Endothelial cell of umbilical vein (primary cell): ENCODE results near the gene PHF12. TPM values are rescaled to one million over a fixed set of nuclear protein-coding genes. Genes with fewer than 3 reads are reported as not detected.

Experiments
- BruUV-seq: library from RNA; stranded (reverse); fragments of 400-500 nt; replicated peaks from 2 replicates; lab custom pipeline; 2021; lab: Mats Ljungman, UMichigan
- CTCF ChIA-PET: fragments of 300-600, 350-600 bp; sonication (Branson Sonifier 250); formaldehyde crosslinking; loops from one replicate; lab custom pipeline; 2021; ENCODE audit warnings: antibody characterized with exemption, inconsistent platforms; lab: Charles Lee
- POLR2A ChIA-PET: fragments of 300-600, 350-600 bp; sonication (Branson Sonifier 250); formaldehyde crosslinking; loops from one replicate; lab custom pipeline; 2021; ENCODE audit warnings: antibody characterized with exemption, inconsistent platforms; lab: Charles Lee
- DNase-seq: peaks from one replicate; pipeline ENCODE4 v3.0.0-alpha.2; 2011; ENCODE audit warnings: low read depth, low spot score
- FAIRE-seq: peaks from 2 replicates; lab custom pipeline; 2011; peaks lifted over from hg19 to GRCh38; lab: Jason Lieb, UNC
- H2AFZ ChIP-seq: 2 replicates; pipeline ENCODE4 v1.6.0; 2012; ENCODE audit warnings: low read depth, low read length, control low read depth, inconsistent platforms
- H3K27ac ChIP-seq: 2 replicates; pipeline ENCODE4 v1.5.1; 2011; ENCODE audit warnings: low read depth, mild to moderate bottlenecking, control low read depth, low read length, moderate library complexity; ENCODE audit not compliant: insufficient read depth
- H3K27me3 ChIP-seq, 2 experiments: 2 replicates each; pipeline versions ENCODE4 v1.6.0 to v1.6.1; 2011; ENCODE audit warnings: low read length in 2 of 2, mixed read lengths in 1 of 2; ENCODE audit not compliant: control insufficient read depth in 2 of 2, insufficient read depth in 2 of 2
- H3K36me3 ChIP-seq, 2 experiments: 2 replicates in 1 of 2; 3 replicates in 1 of 2; pipeline ENCODE4 v1.5.1; 2011; ENCODE audit warnings: low read length in 2 of 2, mild to moderate bottlenecking in 1 of 2, moderate library complexity in 1 of 2; ENCODE audit not compliant: control insufficient read depth in 2 of 2, insufficient read depth in 2 of 2; ENCODE audit errors: extremely low read depth in 1 of 2
- H3K4me1 ChIP-seq: 3 replicates; pipeline ENCODE4 v1.5.1; 2011; ENCODE audit warnings: mild to moderate bottlenecking, low read length; ENCODE audit not compliant: control insufficient read depth, insufficient read depth; ENCODE audit errors: extremely low read depth
- H3K4me2 ChIP-seq: 2 replicates; pipeline ENCODE4 v1.6.1; 2011; ENCODE audit warnings: low read length, control low read depth, mixed read lengths; ENCODE audit not compliant: insufficient read depth
- H3K4me3 ChIP-seq, 3 experiments: fragments of 200-600 bp in 1 of 3; sonication (generic), shearing (Covaris generic) in 1 of 3; replicated peaks in 1 of 3; 2 replicates each; pipeline ENCODE4 v1.5.1; 2011 to 2016; ENCODE audit warnings: control low read depth in 3 of 3, low read length in 3 of 3, mild to moderate bottlenecking in 2 of 3, inconsistent platforms in 1 of 3, low read depth in 1 of 3, moderate library complexity in 1 of 3; ENCODE audit not compliant: insufficient read depth in 1 of 3
- H3K79me2 ChIP-seq: 2 replicates; pipeline ENCODE4 v1.6.0; 2012; ENCODE audit warnings: low read length, inconsistent platforms; ENCODE audit not compliant: control insufficient read depth, insufficient read depth
- H3K9ac ChIP-seq: replicated peaks from 2 replicates; pipeline ENCODE3; 2011; ENCODE audit warnings: low read length, control low read depth; ENCODE audit not compliant: insufficient read depth; ENCODE audit errors: extremely low read depth
- H3K9me1 ChIP-seq: replicated peaks from 3 replicates; pipeline ENCODE4 v1.6.0; 2011; ENCODE audit warnings: mild to moderate bottlenecking, low read length; ENCODE audit not compliant: control insufficient read depth, insufficient read depth; ENCODE audit errors: extremely low read depth
- H3K9me3 ChIP-seq: replicated peaks from 2 replicates; pipeline ENCODE4 v1.5.1; 2012; ENCODE audit warnings: low read length, inconsistent platforms; ENCODE audit not compliant: control insufficient read depth, insufficient read depth
- H4K20me1 ChIP-seq: replicated peaks from 2 replicates; pipeline ENCODE3; 2011; ENCODE audit warnings: mild to moderate bottlenecking, low read length; ENCODE audit not compliant: control insufficient read depth, insufficient read depth; ENCODE audit errors: extremely low read depth
- FOS ChIP-seq: IDR thresholded peaks from 2 replicates; pipeline ENCODE4 v1.6.1; 2011; ENCODE audit warnings: mild to moderate bottlenecking, low read length, moderate library complexity, borderline replicate concordance; ENCODE audit not compliant: insufficient read depth
- MAX ChIP-seq: IDR thresholded peaks from 2 replicates; pipeline ENCODE4 v1.6.1; 2011; ENCODE audit not compliant: insufficient read depth, insufficient read length
- MYC ChIP-seq: IDR thresholded peaks from one replicate; pipeline ENCODE4 v1.6.1; 2011; ENCODE audit warnings: mild to moderate bottlenecking, low read depth, low read length
- dilution Hi-C: fragments of 300-500 bp; cut with MboI; formaldehyde crosslinking; loops from one replicate; pipeline ENCODE4 v1.15.0; 2019; ENCODE audit warnings: low sequenced_read_pairs; ENCODE audit not compliant: extremely low pct_ligation_motif_present
- intact Hi-C: fragments of 100-400 bp; cut with micrococcal nuclease; formaldehyde crosslinking; loops from one replicate; pipeline ENCODE4 v1.10.0; 2022
- polyA plus RNA-seq, 4 experiments: library from polyadenylated mRNA; depleted of rRNA in 3 of 4; stranded (reverse) in 3 of 4; unstranded in 1 of 4; fragments of >200 nt; gene quantifications; 2 replicates each; pipeline versions ENCODE4 v1.2.1 to v1.2.3, GENCODE V29; 2011 to 2012; ENCODE audit warnings: missing spikeins in 1 of 4
- total RNA-seq: library from RNA; stranded (reverse); gene quantifications from 2 replicates; pipeline ENCODE4 v1.2.3, GENCODE V29; 2021

Gene PHF12
- total and polyA plus RNA-seq, 2 donors (not counting 3 experiments of a cell fraction or from before 2014, with no cell fraction given) = 26.6 to 44.2 TPM

- Histone ChIP-seq H3K9me3 (no peaks in the 10 kb centered on the region), H3K27ac (no peak overlapping the region), H3K27me3 (no peaks in the 10 kb centered on the region), H3K9me1 (no peaks in the 10 kb centered on the region), H3K36me3 (no peaks in the 10 kb centered on the region), H3K4me1 (peaks cover 5% of the 10 kb centered on the region), H4K20me1 (no peaks in the 10 kb centered on the region), H3K79me2 (peaks cover 4% of the 10 kb centered on the region), H3K4me3 (no peak overlapping the region), H3K4me2 (no peak overlapping the region), H3K9ac (no peak overlapping the region), H2AFZ (no peak overlapping the region)
- dilution Hi-C loops = no loop called here
- CTCF ChIA-PET = interaction anchor here (0.6 to 2.6 kb wide), 5 partner anchors 8 to 229 kb away, joined by 3 to 59 read pairs (median 7); no protein-coding TSS in a partner anchor
- intact Hi-C loops = no loop called here
- FAIRE-seq (no peak), DNase-seq (no peak)
- no TSS peak for BruUV-seq
- POLR2A ChIA-PET = no interaction called here
- TF ChIP-seq MYC = no peak
Observed at GRCh38 chr17:28955408-28955807, 4.1 kb upstream of the PHF12 start.

- H3K27ac ChIP-seq = no peak overlapping the region
- H2AFZ ChIP-seq = no peak overlapping the region
- no TSS peak for BruUV-seq
- peaks cover 9% of the 10 kb centered on the region for H3K79me2 ChIP-seq
- H3K4me3 ChIP-seq = no peak overlapping the region
- no peak for DNase-seq
- no peaks in the 10 kb centered on the region for H3K9me1 ChIP-seq
- no peak for FAIRE-seq
- intact Hi-C loops = no loop called here
- H3K9ac ChIP-seq = no peak overlapping the region
- dilution Hi-C loops = no loop called here
- H3K4me1 ChIP-seq = peaks cover 5% of the 10 kb centered on the region
- H3K9me3 ChIP-seq = no peaks in the 10 kb centered on the region
- no peaks in the 10 kb centered on the region for H3K36me3 ChIP-seq
- TF ChIP-seq FOS = no peak
- TF ChIP-seq MAX = no peak
- TF ChIP-seq MYC = no peak
- no peaks in the 10 kb centered on the region for H3K27me3 ChIP-seq
- ChIA-PET POLR2A (interaction anchor here (0.7 kb wide), 1 partner anchor 9 kb away, joined by 4 read pairs; no protein-coding TSS in a partner anchor), CTCF (interaction anchor here (0.6 to 7.8 kb wide), 4 partner anchors 9 to 228 kb away, joined by 3 to 249 read pairs (median 50); partner anchors contain the start of genes NEK8 and TLCD1)
- no peaks in the 10 kb centered on the region for H4K20me1 ChIP-seq
- H3K4me2 ChIP-seq = no peak overlapping the region
Observed at GRCh38 chr17:28954886-28955285, 3.6 kb upstream of the PHF12 start.
